Neural progenitor cell (in vitro differentiated cells): ENCODE data around the gene PA2G4. TPM values are rescaled to one million over a fixed set of nuclear protein-coding genes. Genes with fewer than 3 reads are reported as not detected.

Experiments
- DNase-seq: peaks from one replicate; pipeline ENCODE4 v3.0.0-alpha.2; 2016; ENCODE audit warnings: low spot score
- H2AFZ ChIP-seq: fragments of 200-600 bp; sonication (generic); replicated peaks from 2 replicates; pipeline ENCODE4 v1.6.1; 2016; ENCODE audit warnings: antibody characterized with exemption
- H3F3A ChIP-seq: fragments of 200-600 bp; sonication (generic); 2 replicates; pipeline ENCODE4 v1.6.1; 2016; ENCODE audit warnings: antibody characterized with exemption, low read depth
- H3K27ac ChIP-seq: fragments of 200-600 bp; sonication (generic); 2 replicates; pipeline ENCODE4 v1.5.1; 2016; ENCODE audit warnings: mild to moderate bottlenecking
- H3K27me3 ChIP-seq: fragments of 200-600 bp; sonication (generic); 2 replicates; pipeline ENCODE4 v1.6.1; 2016; ENCODE audit warnings: mild to moderate bottlenecking, moderate library complexity
- H3K36me3 ChIP-seq: fragments of 200-600 bp; sonication (generic); 2 replicates; pipeline ENCODE4 v1.5.1; 2016
- H3K4me1 ChIP-seq: fragments of 200-600 bp; sonication (generic); 2 replicates; pipeline ENCODE4 v1.6.1; 2016; ENCODE audit warnings: mixed run types
- H3K4me2 ChIP-seq: fragments of 200-600 bp; sonication (generic); 2 replicates; pipeline ENCODE4 v1.6.1; 2016
- H3K4me3 ChIP-seq: fragments of 200-600 bp; sonication (generic); 2 replicates; pipeline ENCODE4 v1.5.1; 2016
- H3K79me2 ChIP-seq: fragments of 200-600 bp; sonication (generic); 2 replicates; pipeline ENCODE4 v1.6.1; 2016; ENCODE audit warnings: low read depth
- H3K9ac ChIP-seq: fragments of 200-600 bp; sonication (generic); 2 replicates; pipeline ENCODE4 v1.6.1; 2016
- H3K9me3 ChIP-seq: fragments of 200-600 bp; sonication (generic); 2 replicates; pipeline ENCODE4 v1.5.1; 2016; ENCODE audit warnings: low read depth
- H4K20me1 ChIP-seq: fragments of 200-600 bp; sonication (generic); 2 replicates; pipeline ENCODE4 v1.6.1; 2016; ENCODE audit warnings: low read depth
- H3K27ac Mint-ChIP-seq: 3 replicates; pipeline ENCODE4 v1.8.0; 2021; ENCODE audit warnings: mixed read lengths
- H3K27me3 Mint-ChIP-seq: 2 replicates; pipeline ENCODE4 v1.8.0; 2022; ENCODE audit warnings: low read depth, mild to moderate bottlenecking, inconsistent platforms, moderate library complexity, mixed read lengths; ENCODE audit not compliant: insufficient read depth
- H3K36me3 Mint-ChIP-seq: 3 replicates; pipeline ENCODE4 v1.8.0; 2021; ENCODE audit warnings: mixed read lengths
- H3K4me1 Mint-ChIP-seq: 3 replicates; pipeline ENCODE4 v1.8.0; 2021; ENCODE audit warnings: mixed read lengths
- H3K4me3 Mint-ChIP-seq: 3 replicates; pipeline ENCODE4 v1.8.0; 2021; ENCODE audit warnings: mild to moderate bottlenecking, moderate library complexity, mixed read lengths
- H3K9me3 Mint-ChIP-seq: 3 replicates; pipeline ENCODE4 v1.8.0; 2020; ENCODE audit warnings: mixed read lengths
- EZH2 ChIP-seq: fragments of 200-600 bp; sonication (generic); IDR thresholded peaks from 2 replicates; pipeline ENCODE4 v1.6.1; 2017; ENCODE audit warnings: antibody characterized with exemption, mild to moderate bottlenecking, moderate library complexity
- EZH2phosphoT487 ChIP-seq: fragments of 200-600 bp; sonication (generic); IDR thresholded peaks from 2 replicates; pipeline ENCODE4 v1.6.1; 2017; ENCODE audit warnings: antibody characterized with exemption
- total RNA-seq: library from RNA; depleted of rRNA; stranded (reverse); fragments of >200 nt; gene quantifications from 2 replicates; pipeline ENCODE4 v1.2.3, GENCODE V29; 2015; ENCODE audit warnings: low replicate concordance
- TF ChIP-seq, protein P1 (sequence below): fragments of 200-600 bp; sonication (generic); IDR thresholded peaks from 2 replicates; pipeline ENCODE4 v1.5.1; 2017; ENCODE audit warnings: antibody characterized with exemption, mild to moderate bottlenecking

PA2G4 gene
- total RNA-seq, 1 donor from 2014 or later, result 242 TPM

DNA sequence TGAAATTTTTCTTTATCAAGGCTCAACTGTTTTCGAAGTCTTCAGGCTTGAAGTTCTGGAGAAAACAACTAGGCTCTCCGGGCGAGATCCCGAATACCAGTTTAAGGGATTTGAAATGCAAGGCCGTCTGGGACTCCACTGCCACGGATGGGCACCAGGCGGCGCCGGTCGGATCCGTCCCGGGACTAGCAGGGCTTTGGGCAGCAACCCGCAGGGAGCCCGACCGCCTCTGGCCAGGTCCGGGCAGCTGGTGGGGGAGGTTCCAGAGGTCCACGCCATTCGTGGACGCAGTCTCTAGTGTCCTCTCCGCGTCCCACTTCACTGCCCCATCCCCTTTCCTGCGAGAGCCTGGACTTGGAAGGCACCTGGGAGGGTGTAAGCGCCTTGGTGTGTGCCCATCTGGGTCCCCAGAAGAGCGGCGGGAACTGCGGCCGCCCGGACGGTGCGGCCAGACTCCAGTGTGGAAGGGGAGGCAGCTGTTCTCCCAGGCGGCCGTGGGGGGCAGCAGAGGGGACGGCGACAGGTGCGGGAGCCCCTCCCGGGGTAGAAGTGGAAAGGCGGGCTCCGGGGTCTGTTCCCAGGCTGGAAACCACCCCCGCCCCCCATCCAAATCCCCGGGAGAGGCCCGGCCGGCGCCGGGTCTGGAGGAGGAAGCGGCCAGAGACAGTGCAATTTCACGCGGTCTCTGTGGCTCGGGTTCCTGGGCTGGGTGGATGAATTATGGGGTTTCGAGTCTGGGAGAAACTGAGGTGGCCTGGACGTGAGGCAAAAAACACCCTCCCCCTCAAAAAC, 25.2 kb upstream of the PA2G4 start:
- Histone ChIP-seq H3K27me3 (peaks cover 25% of the 10 kb centered on the region), H3K4me1 (peaks cover 16% of the 10 kb centered on the region), H3K4me2 (peak overlapping the region; percentile 98), H3F3A (peaks cover 27% of the 10 kb centered on the region), H3K27ac (no peak overlapping the region), H3K4me3 (peak overlapping the region; percentile 75), H3K9me3 (no peaks in the 10 kb centered on the region), H4K20me1 (no peaks in the 10 kb centered on the region), H2AFZ (peak overlapping the region; percentile 98), H3K9ac (no peak overlapping the region), H3K36me3 (no peaks in the 10 kb centered on the region), H3K79me2 (no peaks in the 10 kb centered on the region)
- H3K27me3 Mint-ChIP-seq, result peaks cover 23% of the 10 kb centered on the region
- TF ChIP-seq EZH2phosphoT487, result no peak
- TF ChIP-seq, protein P1, sequence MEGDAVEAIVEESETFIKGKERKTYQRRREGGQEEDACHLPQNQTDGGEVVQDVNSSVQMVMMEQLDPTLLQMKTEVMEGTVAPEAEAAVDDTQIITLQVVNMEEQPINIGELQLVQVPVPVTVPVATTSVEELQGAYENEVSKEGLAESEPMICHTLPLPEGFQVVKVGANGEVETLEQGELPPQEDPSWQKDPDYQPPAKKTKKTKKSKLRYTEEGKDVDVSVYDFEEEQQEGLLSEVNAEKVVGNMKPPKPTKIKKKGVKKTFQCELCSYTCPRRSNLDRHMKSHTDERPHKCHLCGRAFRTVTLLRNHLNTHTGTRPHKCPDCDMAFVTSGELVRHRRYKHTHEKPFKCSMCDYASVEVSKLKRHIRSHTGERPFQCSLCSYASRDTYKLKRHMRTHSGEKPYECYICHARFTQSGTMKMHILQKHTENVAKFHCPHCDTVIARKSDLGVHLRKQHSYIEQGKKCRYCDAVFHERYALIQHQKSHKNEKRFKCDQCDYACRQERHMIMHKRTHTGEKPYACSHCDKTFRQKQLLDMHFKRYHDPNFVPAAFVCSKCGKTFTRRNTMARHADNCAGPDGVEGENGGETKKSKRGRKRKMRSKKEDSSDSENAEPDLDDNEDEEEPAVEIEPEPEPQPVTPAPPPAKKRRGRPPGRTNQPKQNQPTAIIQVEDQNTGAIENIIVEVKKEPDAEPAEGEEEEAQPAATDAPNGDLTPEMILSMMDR, result peak; percentile 64
- no peak for TF ChIP-seq EZH2
- peak; percentile 92 for DNase-seq
- H3K4me3 Mint-ChIP-seq, result peak overlapping the region; percentile 89
- H3K4me1 Mint-ChIP-seq, result peaks cover 8% of the 10 kb centered on the region
- peaks cover 6% of the 10 kb centered on the region for H3K9me3 Mint-ChIP-seq
- peak overlapping the region; percentile 66 for H3K27ac Mint-ChIP-seq
- H3K36me3 Mint-ChIP-seq, result no peaks in the 10 kb centered on the region

DNA sequence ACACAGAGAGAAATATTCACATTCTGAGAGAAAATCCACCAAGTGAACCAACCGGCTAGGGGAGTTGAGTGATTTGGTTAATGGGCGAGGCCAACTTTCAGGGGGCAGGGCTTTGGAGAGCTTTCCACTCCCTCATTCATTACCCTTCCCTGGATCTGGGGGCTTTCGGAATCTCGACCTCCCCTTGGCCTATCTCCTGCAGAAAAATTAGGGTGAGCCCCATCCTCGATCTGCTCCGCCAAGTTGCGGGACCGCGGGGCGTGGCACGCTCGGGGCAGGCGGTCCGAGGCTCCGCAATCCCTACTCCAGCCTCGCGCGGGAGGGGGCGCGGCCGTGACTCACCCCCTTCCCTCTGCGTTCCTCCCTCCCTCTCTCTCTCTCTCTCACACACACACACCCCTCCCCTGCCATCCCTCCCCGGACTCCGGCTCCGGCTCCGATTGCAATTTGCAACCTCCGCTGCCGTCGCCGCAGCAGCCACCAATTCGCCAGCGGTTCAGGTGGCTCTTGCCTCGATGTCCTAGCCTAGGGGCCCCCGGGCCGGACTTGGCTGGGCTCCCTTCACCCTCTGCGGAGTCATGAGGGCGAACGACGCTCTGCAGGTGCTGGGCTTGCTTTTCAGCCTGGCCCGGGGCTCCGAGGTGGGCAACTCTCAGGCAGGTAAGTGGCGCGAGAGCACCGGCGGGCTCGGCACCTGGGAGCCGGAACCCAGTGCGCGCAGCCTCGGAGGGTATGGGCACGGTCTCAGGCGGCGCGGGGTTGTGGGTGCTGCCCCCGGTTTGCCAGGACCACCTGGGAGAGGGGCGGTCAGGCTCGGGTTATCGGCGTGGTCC, 24.4 kb upstream of the PA2G4 start, which contains the start of gene ERBB3:
Gene ERBB3, plus strand, starts transcription at position 443 of the 833 bp plus-strand sequence. Its CDS starts 136 bp downstream, at position 579.
- Mint-ChIP-seq H3K36me3 (no peaks in the 10 kb centered on the region), H3K4me1 (peaks cover 8% of the 10 kb centered on the region), H3K9me3 (peaks cover 6% of the 10 kb centered on the region), H3K27me3 (peaks cover 23% of the 10 kb centered on the region), H3K4me3 (peak within 1 kb of the TSS; percentile 89), H3K27ac (no peak within 1 kb of the TSS)
- DNase-seq, result peak; percentile 78
- peak within 1 kb of the TSS; percentile 98 for H3K4me2 ChIP-seq
- H3K27me3 ChIP-seq, result peaks cover 25% of the 10 kb centered on the region
- H3K79me2 ChIP-seq, result no peaks in the 10 kb centered on the region
- peak within 1 kb of the TSS; percentile 98 for H2AFZ ChIP-seq
- no peaks in the 10 kb centered on the region for H3K36me3 ChIP-seq
- H3F3A ChIP-seq, result peaks cover 27% of the 10 kb centered on the region
- peaks cover 16% of the 10 kb centered on the region for H3K4me1 ChIP-seq
- no peaks in the 10 kb centered on the region for H4K20me1 ChIP-seq
- TF ChIP-seq, protein P1, result no peak
- TF ChIP-seq EZH2phosphoT487, result peak; percentile 58
- peak; percentile 25 for TF ChIP-seq EZH2
- H3K9me3 ChIP-seq, result no peaks in the 10 kb centered on the region
- H3K27ac ChIP-seq, result no peak within 1 kb of the TSS
- peak within 1 kb of the TSS; percentile 75 for H3K4me3 ChIP-seq
- H3K9ac ChIP-seq, result no peak within 1 kb of the TSS

DNA sequence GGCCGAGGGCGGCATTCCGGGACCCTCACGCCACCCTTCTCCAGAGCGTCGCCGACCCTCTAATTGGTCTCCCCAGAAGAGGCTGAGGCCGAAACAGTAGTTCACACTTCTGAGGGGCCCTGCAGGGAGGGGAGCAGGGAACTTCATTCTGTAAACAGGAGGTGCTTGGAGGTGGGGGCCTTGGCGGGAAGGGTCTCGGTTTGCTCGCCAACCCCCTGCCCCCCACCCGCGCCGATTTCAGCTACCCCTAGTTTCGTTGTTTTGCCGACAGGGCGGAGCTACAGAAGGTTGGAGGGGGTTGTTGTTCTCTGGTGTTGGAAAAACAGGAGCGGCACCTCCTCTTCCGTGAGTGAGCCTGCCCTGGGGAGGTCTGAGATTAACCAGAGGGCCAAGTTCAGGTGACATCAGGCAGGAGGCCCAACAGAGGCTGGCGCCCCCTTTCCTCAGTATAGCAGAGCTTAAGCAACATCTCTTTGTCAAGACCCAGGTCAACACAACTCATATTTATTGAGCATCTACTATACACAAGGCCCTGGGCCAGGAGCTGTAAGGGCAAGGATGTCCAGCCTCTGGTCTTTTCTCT, 23.7 kb upstream of the PA2G4 start:
- Histone ChIP-seq H3K4me2 (peak overlapping the region; percentile 98), H3K27me3 (peaks cover 25% of the 10 kb centered on the region), H3K27ac (no peak overlapping the region), H2AFZ (peak overlapping the region; percentile 98), H3K36me3 (no peaks in the 10 kb centered on the region), H3K79me2 (no peaks in the 10 kb centered on the region), H3K4me3 (peak overlapping the region; percentile 75), H4K20me1 (no peaks in the 10 kb centered on the region), H3K4me1 (peaks cover 16% of the 10 kb centered on the region), H3F3A (peaks cover 27% of the 10 kb centered on the region), H3K9me3 (no peaks in the 10 kb centered on the region), H3K9ac (no peak overlapping the region)
- Mint-ChIP-seq H3K27me3 (peaks cover 23% of the 10 kb centered on the region), H3K27ac (no peak overlapping the region), H3K36me3 (no peaks in the 10 kb centered on the region), H3K9me3 (peaks cover 6% of the 10 kb centered on the region), H3K4me3 (peak overlapping the region; percentile 89), H3K4me1 (peaks cover 8% of the 10 kb centered on the region)
- DNase-seq, result peak; percentile 45
- TF ChIP-seq EZH2 (no peak), EZH2phosphoT487 (no peak)
- TF ChIP-seq, protein P1, result no peak
